Heart right ventricle (tissue), 16 donors: ENCODE results near the gene GNL3L. TPM values are rescaled to one million over a fixed set of nuclear protein-coding genes. Genes with fewer than 3 reads are reported as not detected.
A peak's percentile ranks its signal among the peaks of the same experiment; 100 is the strongest.
"Not testable (repeated sequence)": the region's sequence is repeated elsewhere in the genome, so short reads cannot be mapped to it uniquely, and the experiment has no call there.

Experiments
- ATAC-seq, 8 donors: fragments of 200-7000 bp; cut with Tn5 transposase; one replicate each; pipeline ENCODE4 v1.9.1; 2020; ENCODE audit warnings: mild to moderate bottlenecking in 8 of 8, moderate library complexity in 8 of 8, moderate number of reproducible peaks in 1 of 8
- DNase-seq, 2 donors: peaks; one replicate each; pipeline ENCODE4 v3.0.0-alpha.2; 2020
- H3K27ac ChIP-seq, 10 donors: fragments of 200-600 bp; sonication (generic) in 2 of 10; one replicate each; pipeline versions ENCODE4 v1.5.0 to v1.8.0; 2020 to 2022; ENCODE audit warnings: mild to moderate bottlenecking in 3 of 10
- H3K27me3 ChIP-seq, 7 donors: fragments of 200-600 bp; one replicate each; pipeline ENCODE4 v1.8.0; 2021 to 2022; ENCODE audit warnings: mild to moderate bottlenecking in 2 of 7
- H3K36me3 ChIP-seq, 9 donors: fragments of 200-600 bp; sonication (generic) in 1 of 9; one replicate each; pipeline versions ENCODE4 v1.5.0 to v1.8.0; 2020 to 2022; ENCODE audit warnings: mild to moderate bottlenecking in 2 of 9
- H3K4me1 ChIP-seq, 9 donors: fragments of 200-600 bp; sonication (generic) in 1 of 9; one replicate each; pipeline versions ENCODE4 v1.5.0 to v1.8.0; 2020 to 2022; ENCODE audit warnings: mild to moderate bottlenecking in 4 of 9
- H3K4me3 ChIP-seq, 10 donors: fragments of 200-600 bp; sonication (generic) in 2 of 10; one replicate each; pipeline versions ENCODE4 v1.5.0 to v1.8.0; 2020 to 2022; ENCODE audit warnings: mild to moderate bottlenecking in 7 of 10, moderate library complexity in 2 of 10
- H3K9me3 ChIP-seq, 11 donors: fragments of 200-600 bp in 10 of 11; sonication (generic) in 2 of 11; one replicate each; pipeline versions ENCODE4 v1.5.0 to v1.8.0; 2013 to 2022; ENCODE audit warnings: mild to moderate bottlenecking in 2 of 11, control low read depth in 1 of 11, moderate library complexity in 1 of 11
- WGBS, 2 donors: extraction: QIAGEN DNeasy Blood & Tissue Kit; methylation state at CpG; one replicate each; pipeline ENCODE4 v1.1.7; 2013; ENCODE audit warnings: inconsistent platforms in 1 of 2; 5-methylcytosine and 5-hydroxymethylcytosine counted together
- intact Hi-C, 10 donors: fragments of 100-400 bp; cut with DNase I; formaldehyde crosslinking; loops; one replicate each; pipeline versions ENCODE4 v1.11.1 to v1.14.2; 2022
- polyA plus RNA-seq, 2 donors: library from polyadenylated mRNA; stranded (reverse); fragments of 200-250 nt; gene quantifications; one replicate each; pipeline ENCODE4 v1.2.3, GENCODE V29; 2013
- total RNA-seq, 10 donors: library from RNA; stranded (reverse); fragmentation: NEBNext Ultra II Directional in 3 of 10; extraction: Animal tissue kit (Norgen Biotek cat#: 25700) in 3 of 10; gene quantifications; one replicate each; pipeline versions ENCODE4 v1.2.1 to v1.2.4, GENCODE V29; 2021 to 2023
- TF ChIP-seq, protein P1 (sequence below), 9 donors: fragments of 200-600 bp; sonication (generic) in 2 of 9; IDR thresholded peaks; one replicate each; pipeline versions ENCODE4 v1.5.0 to v1.8.0; 2021 to 2022; ENCODE audit warnings: antibody characterized with exemption in 9 of 9, mild to moderate bottlenecking in 5 of 9, moderate library complexity in 1 of 9
- donor health status: Arrhythmogenic right ventricular cardiomyopathy.
- donor health status: ischemic (EF 13 %, LVEDD 7.1; RV severe dilation, severe dysfunction).
- donor health status: healthy with polysubstance abuse.
- donor health status: DM: no; HTN: yes; CAD: no.
- donor health status: DM: no; HTN: no; CAD: no.
- donor health status: ischemic (EF 25% LVEDD 6.9; RV normal size, moderate dysfunction).
- donor health status: ischemic (EF 25% LVEDD 5.7; RV mildly dilated, moderate dysfunction).
- donor health status: healthy.
- donor health status: DM: yes; HTN: yes; CAD: no.
- donor health status: Ischemic cardiomyopathy.
- donor health status: ischemic (EF 35%, LVEDD 5.7; RV mildly dilated, moderate dysfunction).
- donor health status: nonischemic (EF 11% LVEDD 7.7; RV severe dilation, severe dysfunction).
- donor health status: DM: yes; HTN: yes; CAD: no.
- donor health status: PGD.
- donor health status: ischemic (EF 29% LVEDD 5.4; RV normal size, mild dysfunction).
- donor health status: nonischemic (EF 23%, LVEDD 6.1; RV moderate dilation, normal function).

The GNL3L gene
- total and polyA plus RNA-seq, 12 donors, result 3.9 to 47.2 (median 32.0) TPM

DNA sequence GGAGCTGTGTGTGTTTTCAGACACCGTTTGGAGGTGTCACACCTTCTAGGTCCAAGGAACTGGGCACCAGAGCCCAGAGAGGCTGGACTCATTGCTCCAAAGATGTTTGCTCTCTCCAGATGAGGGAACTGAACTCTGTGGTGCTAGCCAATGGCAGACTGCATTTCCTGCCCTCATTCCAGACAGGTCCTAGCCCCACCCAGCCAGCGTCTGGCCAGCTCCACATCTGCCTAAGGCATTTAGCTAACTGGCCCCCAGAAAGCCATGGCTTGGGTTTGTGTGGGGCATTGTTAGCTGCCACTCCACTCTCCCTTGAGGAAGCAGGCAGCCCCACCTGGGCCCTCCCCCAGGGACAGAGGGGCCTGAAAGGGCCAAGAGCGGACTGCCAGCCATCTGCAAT is 45.4 kb upstream of the GNL3L start:
- intact Hi-C loops, result loop anchor here in 1 of 10 donors (5.0 kb wide), 1 partner anchor 48 kb away; the partner anchor contains the start of gene GNL3L
- Histone ChIP-seq H3K9me3 (peaks cover 0 to 5% (median 0%) of the 10 kb centered on the region in 11 donors), H3K36me3 (no peaks in the 10 kb centered on the region), H3K4me1 (peaks cover 0 to 43% (median 15%) of the 10 kb centered on the region in 9 donors), H3K27me3 (peaks cover 0 to 4% (median 0%) of the 10 kb centered on the region in 7 donors), H3K4me3 (no peak overlapping the region), H3K27ac (peak overlapping the region in 3 of 10 donors; percentile 28 to 74 (median 71))
- WGBS, 2 donors, result 44 to 56% methylated on average over 3 of the region's 3 CpGs
- ATAC-seq, result peak in 7 of 8 donors; percentile 39 to 54 (median 46)
- TF ChIP-seq, protein P1, sequence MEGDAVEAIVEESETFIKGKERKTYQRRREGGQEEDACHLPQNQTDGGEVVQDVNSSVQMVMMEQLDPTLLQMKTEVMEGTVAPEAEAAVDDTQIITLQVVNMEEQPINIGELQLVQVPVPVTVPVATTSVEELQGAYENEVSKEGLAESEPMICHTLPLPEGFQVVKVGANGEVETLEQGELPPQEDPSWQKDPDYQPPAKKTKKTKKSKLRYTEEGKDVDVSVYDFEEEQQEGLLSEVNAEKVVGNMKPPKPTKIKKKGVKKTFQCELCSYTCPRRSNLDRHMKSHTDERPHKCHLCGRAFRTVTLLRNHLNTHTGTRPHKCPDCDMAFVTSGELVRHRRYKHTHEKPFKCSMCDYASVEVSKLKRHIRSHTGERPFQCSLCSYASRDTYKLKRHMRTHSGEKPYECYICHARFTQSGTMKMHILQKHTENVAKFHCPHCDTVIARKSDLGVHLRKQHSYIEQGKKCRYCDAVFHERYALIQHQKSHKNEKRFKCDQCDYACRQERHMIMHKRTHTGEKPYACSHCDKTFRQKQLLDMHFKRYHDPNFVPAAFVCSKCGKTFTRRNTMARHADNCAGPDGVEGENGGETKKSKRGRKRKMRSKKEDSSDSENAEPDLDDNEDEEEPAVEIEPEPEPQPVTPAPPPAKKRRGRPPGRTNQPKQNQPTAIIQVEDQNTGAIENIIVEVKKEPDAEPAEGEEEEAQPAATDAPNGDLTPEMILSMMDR (IDR thresholded peaks at IDR 0.05), result no peak
- peak in 1 of 2 donors; percentile 27 for DNase-seq

DNA sequence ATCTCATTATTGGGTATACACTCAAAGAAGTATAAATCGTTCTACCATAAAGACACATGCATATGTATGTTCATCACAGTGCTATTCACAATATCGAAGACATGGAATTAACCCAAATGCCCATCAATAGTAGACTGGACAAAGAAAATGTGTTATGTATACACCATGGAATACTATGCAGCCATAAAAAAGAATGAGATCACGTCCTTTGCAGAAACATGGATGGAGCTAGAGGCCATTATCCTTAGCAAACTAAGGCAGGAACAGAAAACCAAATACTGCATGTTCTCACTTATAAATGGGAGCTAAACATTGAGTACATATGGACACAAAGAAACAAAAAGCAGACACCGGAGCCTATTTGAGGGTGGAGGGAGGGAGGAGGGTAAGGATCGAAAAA is 40.2 kb upstream of the GNL3L start:
- not testable (repeated sequence) for H3K27ac ChIP-seq

DNA sequence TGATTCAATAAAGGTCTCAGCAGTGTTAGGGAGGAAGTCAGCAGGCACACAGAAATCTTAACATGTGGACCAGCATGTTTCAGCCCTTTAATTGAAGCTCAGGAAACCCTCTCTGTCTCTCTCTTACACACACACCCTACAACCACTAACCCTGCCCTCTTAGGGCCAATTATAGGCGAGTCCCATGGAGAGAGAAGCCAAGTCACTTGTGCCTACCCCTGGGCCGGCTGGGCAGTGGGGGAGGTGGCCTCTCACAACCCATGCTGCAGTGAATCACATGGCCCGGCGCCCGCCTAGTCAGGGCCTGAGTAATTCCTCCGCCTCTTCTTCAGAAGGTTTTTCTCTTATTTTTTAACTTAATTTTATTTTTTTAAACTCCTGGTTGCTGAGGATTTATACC is 37.7 kb upstream of the GNL3L start:
- Histone ChIP-seq H3K27me3 (peaks cover 0 to 39% (median 0%) of the 10 kb centered on the region in 7 donors), H3K27ac (no peak overlapping the region), H3K9me3 (peaks cover 0 to 9% (median 0%) of the 10 kb centered on the region in 11 donors), H3K4me3 (no peak overlapping the region), H3K4me1 (peaks cover 0 to 15% (median 0%) of the 10 kb centered on the region in 9 donors), H3K36me3 (no peaks in the 10 kb centered on the region)
- intact Hi-C loops, result loop anchor here in 2 of 10 donors (2.0 to 10.0 kb wide), 2 partner anchors 36 to 48 kb away; partner anchors contain the start of gene TSR2 (in 1 of the 2)
- 61 to 72% methylated on average over 6 of the region's 6 CpGs for WGBS, 2 donors
- ATAC-seq, result no peak
- TF ChIP-seq, protein P1 (IDR thresholded peaks at IDR 0.05), result no peak
- DNase-seq, result peak in 1 of 2 donors; percentile 18

More for the DNA sequence above, 40.2 kb upstream of the GNL3L start:
- Histone ChIP-seq H3K4me1 (peaks cover 0 to 20% (median 4%) of the 10 kb centered on the region in 9 donors), H3K27me3 (peaks cover 0 to 14% (median 0%) of the 10 kb centered on the region in 7 donors)
- WGBS, 2 donors, result 98 to 99% methylated on average over 5 of the region's 5 CpGs
- DNase-seq, H3K4me3 ChIP-seq, H3K36me3 ChIP-seq, ATAC-seq, H3K9me3 ChIP-seq: not testable (repeated sequence)
- intact Hi-C loops, result loop anchor here in 1 of 10 donors (10.0 kb wide), 1 partner anchor 45 kb away; the partner anchor contains the start of gene TSR2

DNA sequence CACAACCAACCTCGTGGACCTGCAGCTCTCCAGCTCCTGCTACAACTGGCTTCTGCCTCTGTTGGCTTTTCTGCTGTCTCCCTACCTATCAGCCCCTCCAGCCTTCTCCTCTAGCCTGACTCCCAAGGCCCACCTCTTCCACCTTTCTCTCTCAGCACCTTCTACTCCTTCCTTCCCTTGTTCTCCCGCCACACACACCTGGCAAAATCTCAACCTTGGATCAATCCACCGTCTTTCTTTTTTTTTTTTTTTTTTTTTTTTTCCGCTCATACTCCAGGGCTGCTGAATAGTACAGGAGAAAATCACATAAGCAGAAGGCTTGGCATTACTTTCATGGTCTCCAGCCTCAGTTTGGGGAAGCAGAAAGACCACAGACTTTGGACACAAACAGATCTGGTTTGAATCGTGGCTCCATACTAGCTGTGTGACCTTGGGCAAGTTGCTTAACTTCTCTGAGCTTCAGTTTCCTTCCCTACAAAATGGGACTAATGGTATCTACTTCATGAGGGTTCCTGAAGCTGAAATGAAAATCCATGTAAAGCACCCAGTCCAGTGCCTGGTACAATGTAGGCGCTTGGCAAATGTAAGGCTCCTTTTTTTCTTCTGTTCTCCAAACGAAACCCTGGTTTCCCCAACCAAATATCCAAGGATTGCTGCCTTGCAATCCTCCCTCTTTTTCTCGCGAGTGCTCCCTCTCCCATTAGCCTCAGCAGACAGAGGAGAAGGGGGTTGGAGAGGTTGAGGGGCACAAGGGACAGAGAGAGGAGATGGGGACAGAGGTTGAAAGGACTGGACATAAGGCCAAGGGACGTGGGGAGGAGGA is 35.6 kb upstream of the GNL3L start:
- peaks cover 0 to 8% (median 0%) of the 10 kb centered on the region in 11 donors for H3K9me3 ChIP-seq
- WGBS, 2 donors, result 34 to 38% methylated on average over 9 to 10 of the region's 10 CpGs
- no peak for DNase-seq
- peaks cover 0 to 15% (median 0%) of the 10 kb centered on the region in 9 donors for H3K4me1 ChIP-seq
- H3K27me3 ChIP-seq, result peaks cover 0 to 44% (median 0%) of the 10 kb centered on the region in 7 donors
- peak overlapping the region in 8 of 10 donors; percentile 52 to 78 (median 72) for H3K27ac ChIP-seq
- peak overlapping the region; percentile 41 to 76 (median 66) for H3K4me3 ChIP-seq
- TF ChIP-seq, protein P1 (IDR thresholded peaks at IDR 0.05), result no peak
- intact Hi-C loops, result loop anchor here in 1 of 10 donors (10.0 kb wide), 1 partner anchor 50 kb away; the partner anchor contains the start of gene TSR2
- ATAC-seq, result peak in 1 of 8 donors; percentile 11
- no peaks in the 10 kb centered on the region for H3K36me3 ChIP-seq
